ENCODE measurements around the gene GPR27.

GPR27 gene

GRCh38 chr3:71734881-71735280 lies 18.8 kb upstream of the GPR27 start:
- no peak for DNase-seq

GRCh38 chr3:71742621-71743020 lies 11.0 kb upstream of the GPR27 start:
- DNase-seq: no peak

- no peak for DNase-seq
These were observed 8.9 kb upstream of the GPR27 start for GRCh38 chr3:71744738-71745137.

- no peak for DNase-seq
These were observed 2.1 kb upstream of the GPR27 start for GRCh38 chr3:71751602-71752001.

- DNase-seq: no peak
These were observed 589 bp upstream of the GPR27 start for GRCh38 chr3:71752831-71753700.

- no peak for DNase-seq
These were observed 1.1 kb downstream of the GPR27 start for GRCh38 chr3:71754610-71755253.

- DNase-seq: no peak
These were observed 4.4 kb downstream of the GPR27 start for GRCh38 chr3:71758091-71758490.

- DNase-seq: no peak
These were observed 5.7 kb downstream of the GPR27 start for GRCh38 chr3:71759401-71759800.

- DNase-seq: no peak
These were observed 6.5 kb downstream of the GPR27 start for GRCh38 chr3:71760140-71760539.

- DNase-seq: no peak
These were observed 9.8 kb downstream of the GPR27 start for GRCh38 chr3:71763426-71763825.

- DNase-seq: no peak
These were observed 17.5 kb downstream of the GPR27 start for GRCh38 chr3:71771126-71771525.

GRCh38 chr3:71771884-71772283 lies 18.2 kb downstream of the GPR27 start:
- DNase-seq: no peak

GRCh38 chr3:71776538-71776937 lies 22.9 kb downstream of the GPR27 start:
- no peak for DNase-seq

GRCh38 chr3:71778353-71778752 lies 24.7 kb downstream of the GPR27 start:
- DNase-seq: no peak

- no peak for DNase-seq
These were observed 26.2 kb downstream of the GPR27 start for GRCh38 chr3:71779674-71780377.

- DNase-seq: no peak
These were observed 26.8 kb downstream of the GPR27 start for GRCh38 chr3:71780430-71780829.

- DNase-seq: no peak
These were observed 29.5 kb downstream of the GPR27 start for GRCh38 chr3:71783152-71783551.

- DNase-seq: no peak
These were observed 30.7 kb downstream of the GPR27 start for GRCh38 chr3:71784201-71784913.

GRCh38 chr3:71784914-71785531 lies 31.4 kb downstream of the GPR27 start, which contains the start of gene PROK2:
Gene PROK2 (minus strand): TSS chr3:71785148. CDS start chr3:71785052, 96 bp downstream.
- DNase-seq: no peak

GRCh38 chr3:71785532-71786216 lies 32.0 kb downstream of the GPR27 start:
- DNase-seq: no peak

GRCh38 chr3:71786217-71786549 lies 32.5 kb downstream of the GPR27 start:
- DNase-seq: no peak

- DNase-seq: no peak
These were observed 32.9 kb downstream of the GPR27 start for GRCh38 chr3:71786551-71786950.

Data from NCI-H774 (cell line).